Uterus (tissue), 4 donors: ENCODE results near the gene ARHGAP9. TPM values are rescaled to one million over a fixed set of nuclear protein-coding genes. Genes with fewer than 3 reads are reported as not detected.

ENCODE experiments used
- DNase-seq, 2 donors: peaks; one replicate each; pipeline ENCODE4 v3.0.0-alpha.2; 2019 to 2020
- H3K27ac ChIP-seq, 2 donors: fragments of 200-600 bp; sonication (generic); 1 replicate in 1 of 2; 2 replicates in 1 of 2; pipeline ENCODE4 v1.5.1; 2016 to 2018
- H3K27me3 ChIP-seq, 2 donors: fragments of 200-600 bp; sonication (generic); one replicate each; pipeline ENCODE4 v1.5.1; 2018 to 2019; ENCODE audit warnings: control low read depth in 1 of 2
- H3K36me3 ChIP-seq, 2 donors: fragments of 200-600 bp; sonication (generic); one replicate each; pipeline ENCODE4 v1.5.1; 2019; ENCODE audit warnings: control low read depth in 1 of 2
- H3K4me1 ChIP-seq, 2 donors: fragments of 200-600 bp; sonication (generic); one replicate each; pipeline ENCODE4 v1.5.1; 2018 to 2019; ENCODE audit warnings: control low read depth in 1 of 2
- H3K4me3 ChIP-seq, 2 donors: fragments of 200-600 bp; sonication (generic); 1 replicate in 1 of 2; 2 replicates in 1 of 2; pipeline ENCODE4 v1.5.1; 2018 to 2019; ENCODE audit warnings: mild to moderate bottlenecking in 1 of 2
- H3K9me3 ChIP-seq, 2 donors: fragments of 200-600 bp; sonication (generic); one replicate each; pipeline ENCODE4 v1.5.1; 2019; ENCODE audit warnings: control low read depth in 1 of 2
- POLR2A ChIP-seq, 2 donors: fragments of 450-650 bp; IDR thresholded peaks; one replicate each; pipeline ENCODE4 v1.6.1; 2016; ENCODE audit warnings: antibody characterized with exemption in 2 of 2, mild to moderate bottlenecking in 1 of 2, moderate library complexity in 1 of 2
- intact Hi-C: fragments of 100-400 bp; cut with DNase I; formaldehyde crosslinking; loops from one replicate; pipeline ENCODE4 v1.15.1; 2023; ENCODE audit warnings: low total_unique reads
- total RNA-seq, 4 donors: library from RNA; depleted of rRNA in 3 of 4; stranded (reverse); fragments of >200 nt in 3 of 4; gene quantifications; one replicate each; pipeline versions ENCODE4 v1.1.0 to v1.2.4, GENCODE V29; 2014 to 2023
- TF ChIP-seq, protein P1 (sequence below), 4 experiments: fragments of 200-600 bp in 2 of 4; fragments of 450-650 bp in 2 of 4; sonication (generic) in 2 of 4; IDR thresholded peaks; one replicate each; pipeline ENCODE4 v1.5.1; 2016 to 2019; ENCODE audit warnings: antibody characterized with exemption in 4 of 4, mild to moderate bottlenecking in 2 of 4, moderate library complexity in 1 of 4
- donor health status: DM: yes; HTN: yes; CAD: no.

The ARHGAP9 gene
- total RNA-seq, 4 donors from 2014 or later: 1.5 to 8.1 (median 3.3) TPM

- TF ChIP-seq POLR2A (IDR thresholded peaks at IDR 0.05): no peak
- TF ChIP-seq, protein P1, sequence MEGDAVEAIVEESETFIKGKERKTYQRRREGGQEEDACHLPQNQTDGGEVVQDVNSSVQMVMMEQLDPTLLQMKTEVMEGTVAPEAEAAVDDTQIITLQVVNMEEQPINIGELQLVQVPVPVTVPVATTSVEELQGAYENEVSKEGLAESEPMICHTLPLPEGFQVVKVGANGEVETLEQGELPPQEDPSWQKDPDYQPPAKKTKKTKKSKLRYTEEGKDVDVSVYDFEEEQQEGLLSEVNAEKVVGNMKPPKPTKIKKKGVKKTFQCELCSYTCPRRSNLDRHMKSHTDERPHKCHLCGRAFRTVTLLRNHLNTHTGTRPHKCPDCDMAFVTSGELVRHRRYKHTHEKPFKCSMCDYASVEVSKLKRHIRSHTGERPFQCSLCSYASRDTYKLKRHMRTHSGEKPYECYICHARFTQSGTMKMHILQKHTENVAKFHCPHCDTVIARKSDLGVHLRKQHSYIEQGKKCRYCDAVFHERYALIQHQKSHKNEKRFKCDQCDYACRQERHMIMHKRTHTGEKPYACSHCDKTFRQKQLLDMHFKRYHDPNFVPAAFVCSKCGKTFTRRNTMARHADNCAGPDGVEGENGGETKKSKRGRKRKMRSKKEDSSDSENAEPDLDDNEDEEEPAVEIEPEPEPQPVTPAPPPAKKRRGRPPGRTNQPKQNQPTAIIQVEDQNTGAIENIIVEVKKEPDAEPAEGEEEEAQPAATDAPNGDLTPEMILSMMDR (IDR thresholded peaks at IDR 0.05): no peak
- peak overlapping the region; percentile 27 to 57 for H3K27ac ChIP-seq
- H3K4me1 ChIP-seq: peaks cover 0 to 7% of the 10 kb centered on the region in 2 donors
- intact Hi-C loops: no loop called here
- no peaks in the 10 kb centered on the region for H3K9me3 ChIP-seq
- no peak for DNase-seq
- no peaks in the 10 kb centered on the region for H3K27me3 ChIP-seq
- H3K4me3 ChIP-seq: no peak overlapping the region
- no peaks in the 10 kb centered on the region for H3K36me3 ChIP-seq
Measured at GRCh38 chr12:57452181-57452936, 27.3 kb downstream of the ARHGAP9 start.

DNA sequence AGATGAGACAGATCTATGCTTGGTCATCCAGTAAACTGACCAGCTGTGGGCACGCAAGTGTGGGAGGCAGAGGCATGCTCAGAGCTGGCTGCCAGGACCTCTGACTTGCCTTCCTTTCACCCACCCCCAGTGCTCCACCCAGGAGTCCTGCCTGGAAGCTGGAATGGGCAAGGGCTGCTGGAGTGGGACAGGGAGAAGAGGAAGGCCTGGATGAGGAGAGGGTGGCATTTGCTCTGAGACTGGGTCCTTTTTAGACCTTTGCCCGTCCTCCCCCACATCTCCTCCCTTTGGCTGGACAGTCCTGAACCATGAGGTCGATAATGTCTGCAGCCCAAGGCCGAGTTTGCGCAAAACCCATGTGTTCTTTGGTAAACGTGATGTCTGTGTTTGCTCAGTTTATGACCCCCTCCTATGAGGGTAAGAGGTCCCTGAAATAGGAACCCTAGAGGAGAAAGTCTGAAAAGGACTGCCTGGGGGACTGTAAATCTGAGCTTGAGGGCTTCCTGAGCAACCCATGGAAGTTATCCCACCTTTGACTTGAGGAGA, 28.4 kb downstream of the ARHGAP9 start:
- no peak for TF ChIP-seq POLR2A (IDR thresholded peaks at IDR 0.05)
- TF ChIP-seq, protein P1 (IDR thresholded peaks at IDR 0.05): no peak
- no peaks in the 10 kb centered on the region for H3K36me3 ChIP-seq
- no peak for DNase-seq

GRCh38 chr12:57450057-57450456, 29.6 kb downstream of the ARHGAP9 start:
- no peak overlapping the region for H3K27ac ChIP-seq
- no peaks in the 10 kb centered on the region for H3K27me3 ChIP-seq
- peaks cover 0 to 7% of the 10 kb centered on the region in 2 donors for H3K4me1 ChIP-seq
- DNase-seq: no peak
- H3K4me3 ChIP-seq: no peak overlapping the region
- TF ChIP-seq, protein P1 (IDR thresholded peaks at IDR 0.05): no peak
- TF ChIP-seq POLR2A (IDR thresholded peaks at IDR 0.05): no peak
- no peaks in the 10 kb centered on the region for H3K9me3 ChIP-seq
- intact Hi-C loops: no loop called here
- H3K36me3 ChIP-seq: no peaks in the 10 kb centered on the region

More for the DNA sequence above, 28.4 kb downstream of the ARHGAP9 start:
- Histone ChIP-seq H3K27ac (no peak overlapping the region), H3K4me3 (no peak overlapping the region), H3K9me3 (no peaks in the 10 kb centered on the region), H3K4me1 (peaks cover 0 to 7% of the 10 kb centered on the region in 2 donors), H3K27me3 (no peaks in the 10 kb centered on the region)
- intact Hi-C loops: no loop called here

DNA sequence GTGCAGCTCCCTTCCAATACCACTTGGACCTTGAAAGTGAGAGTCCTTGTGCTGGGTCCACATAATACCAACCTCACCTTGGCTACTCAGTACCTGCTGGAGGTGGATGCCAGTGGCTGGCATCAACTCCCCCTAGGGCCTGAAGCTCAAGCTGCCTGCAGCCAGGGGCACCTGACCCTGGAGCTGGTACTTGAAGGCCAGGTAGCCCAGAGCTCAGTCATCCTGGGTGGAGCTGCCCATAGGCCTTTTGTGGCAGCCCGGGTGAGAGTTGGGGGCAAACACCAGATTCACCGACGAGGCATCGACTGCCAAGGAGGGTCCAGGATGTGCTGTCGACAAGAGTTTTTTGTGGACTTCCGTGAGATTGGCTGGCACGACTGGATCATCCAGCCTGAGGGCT, 30.3 kb downstream of the ARHGAP9 start:
- H3K27me3 ChIP-seq: no peaks in the 10 kb centered on the region
- H3K4me3 ChIP-seq: no peak overlapping the region
- no peak for DNase-seq
- no peak overlapping the region for H3K27ac ChIP-seq
- TF ChIP-seq, protein P1 (IDR thresholded peaks at IDR 0.05): no peak
- no peak for TF ChIP-seq POLR2A (IDR thresholded peaks at IDR 0.05)
- peaks cover 0 to 7% of the 10 kb centered on the region in 2 donors for H3K4me1 ChIP-seq
- H3K9me3 ChIP-seq: no peaks in the 10 kb centered on the region
- no peaks in the 10 kb centered on the region for H3K36me3 ChIP-seq
- intact Hi-C loops: no loop called here

GRCh38 chr12:57448669-57449068, 31.0 kb downstream of the ARHGAP9 start:
- H3K4me1 ChIP-seq: peaks cover 0 to 7% of the 10 kb centered on the region in 2 donors
- no peak for DNase-seq
- no peak overlapping the region for H3K4me3 ChIP-seq
- H3K36me3 ChIP-seq: no peaks in the 10 kb centered on the region
- H3K27me3 ChIP-seq: no peaks in the 10 kb centered on the region
- TF ChIP-seq POLR2A (IDR thresholded peaks at IDR 0.05): no peak
- TF ChIP-seq, protein P1 (IDR thresholded peaks at IDR 0.05): no peak
- H3K9me3 ChIP-seq: no peaks in the 10 kb centered on the region
- intact Hi-C loops: no loop called here
- no peak overlapping the region for H3K27ac ChIP-seq
